GM18499 (cell line): ENCODE data around the gene RFC4.

Experiments
- ATAC-seq: cut with Tn5 transposase; IDR thresholded peaks from one replicate; pipeline ENCODE4 v1.9.1; 2021; ENCODE audit warnings: moderate number of reproducible peaks; ENCODE audit not compliant: insufficient read depth, unreplicated experiment

RFC4 gene

DNA sequence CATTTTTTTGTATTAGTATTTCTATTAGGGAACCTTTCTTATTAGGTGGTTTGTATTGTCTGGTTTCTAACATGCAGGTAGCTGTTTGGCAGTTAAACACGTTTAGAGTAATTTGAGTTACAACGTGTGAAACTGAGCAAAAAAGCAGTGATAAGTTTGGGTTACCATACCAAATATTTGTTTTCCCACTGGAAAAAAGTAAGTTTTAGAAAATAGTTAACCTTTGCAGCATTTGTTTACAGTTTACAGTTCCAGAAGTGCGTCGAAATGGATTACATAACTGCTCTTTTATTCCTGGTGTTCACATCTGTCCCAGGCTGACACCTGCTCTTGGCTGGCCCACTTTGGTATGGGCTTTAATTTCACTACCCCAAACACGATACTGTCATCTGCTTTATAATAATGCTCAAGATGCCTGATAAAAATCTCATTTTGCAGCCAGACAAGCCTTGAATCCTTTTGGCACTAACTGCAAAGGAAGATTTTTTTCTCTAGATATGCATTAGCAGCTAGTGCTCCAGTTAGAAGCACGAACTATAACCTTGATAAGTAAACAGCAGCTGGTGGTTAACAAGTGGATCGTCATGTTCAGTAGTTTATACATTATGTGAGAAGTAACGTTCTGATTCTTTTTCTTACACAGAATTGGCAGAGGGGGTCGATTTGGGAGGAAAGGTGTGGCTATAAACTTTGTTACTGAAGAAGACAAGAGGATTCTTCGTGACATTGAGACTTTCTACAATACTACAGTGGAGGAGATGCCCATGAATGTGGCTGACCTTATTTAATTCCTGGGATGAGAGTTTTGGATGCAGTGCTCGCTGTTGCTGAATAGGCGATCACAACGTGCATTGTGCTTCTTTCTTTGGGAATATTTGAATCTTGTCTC is 17.6 kb downstream of the RFC4 start:
- ATAC-seq: no peak

DNA sequence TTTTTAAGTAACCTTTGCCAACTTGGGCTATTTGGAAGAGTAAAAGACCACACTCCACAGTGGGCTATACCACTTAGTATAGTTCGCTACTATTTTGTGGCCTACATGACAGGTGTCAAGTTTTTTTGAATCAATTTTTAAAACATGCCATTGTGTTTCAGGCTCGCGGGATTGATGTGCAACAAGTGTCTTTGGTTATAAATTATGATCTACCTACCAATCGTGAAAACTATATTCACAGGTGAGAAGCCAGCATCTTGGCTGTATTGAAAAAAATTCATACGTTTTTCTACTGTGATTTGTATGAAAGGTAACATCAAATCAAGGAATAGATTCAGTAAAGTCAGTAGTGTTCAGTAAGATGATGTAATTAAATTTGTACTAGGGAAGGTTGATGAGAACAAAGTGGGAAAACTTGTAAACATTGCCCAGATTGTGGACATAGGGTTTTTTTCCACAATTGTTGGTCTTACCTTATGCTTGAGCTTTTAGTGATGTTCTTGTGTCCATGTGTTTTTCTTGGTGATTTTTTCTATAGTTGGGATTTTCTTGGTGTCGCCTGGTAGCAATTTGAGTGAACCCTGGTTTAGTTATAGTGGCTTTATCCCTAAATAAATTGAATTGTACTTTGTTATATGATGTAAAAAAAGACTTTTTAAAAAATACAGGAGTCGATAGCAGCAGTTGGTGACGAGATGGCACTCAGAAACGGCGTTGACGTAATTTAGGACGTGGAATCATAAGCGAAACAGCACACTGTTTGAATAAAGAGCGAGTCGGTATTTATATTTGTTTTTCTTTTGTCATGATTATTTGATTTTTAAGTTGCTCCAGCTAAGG is 18.4 kb downstream of the RFC4 start:
- ATAC-seq: no peak

DNA sequence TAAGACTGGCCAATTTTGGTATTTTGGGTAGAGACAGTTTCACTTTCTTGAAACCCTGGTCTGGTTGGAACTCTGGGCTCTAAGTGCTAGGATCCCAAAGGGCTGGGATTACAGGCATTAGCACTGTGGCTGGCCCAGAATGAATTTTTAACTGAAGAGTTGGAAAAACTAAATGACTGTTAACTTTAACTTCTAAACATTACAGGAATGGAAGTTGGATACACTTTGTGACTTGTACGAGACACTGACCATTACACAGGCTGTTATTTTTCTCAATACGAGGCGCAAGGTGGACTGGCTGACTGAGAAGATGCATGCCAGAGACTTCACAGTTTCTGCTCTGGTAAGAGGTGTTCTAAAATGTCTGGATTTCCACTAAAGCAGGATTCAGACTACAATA is 19.4 kb downstream of the RFC4 start:
- no peak for ATAC-seq

- no peak for ATAC-seq
These were observed 20.7 kb downstream of the RFC4 start for GRCh38 chr3:186785495-186786018.

DNA sequence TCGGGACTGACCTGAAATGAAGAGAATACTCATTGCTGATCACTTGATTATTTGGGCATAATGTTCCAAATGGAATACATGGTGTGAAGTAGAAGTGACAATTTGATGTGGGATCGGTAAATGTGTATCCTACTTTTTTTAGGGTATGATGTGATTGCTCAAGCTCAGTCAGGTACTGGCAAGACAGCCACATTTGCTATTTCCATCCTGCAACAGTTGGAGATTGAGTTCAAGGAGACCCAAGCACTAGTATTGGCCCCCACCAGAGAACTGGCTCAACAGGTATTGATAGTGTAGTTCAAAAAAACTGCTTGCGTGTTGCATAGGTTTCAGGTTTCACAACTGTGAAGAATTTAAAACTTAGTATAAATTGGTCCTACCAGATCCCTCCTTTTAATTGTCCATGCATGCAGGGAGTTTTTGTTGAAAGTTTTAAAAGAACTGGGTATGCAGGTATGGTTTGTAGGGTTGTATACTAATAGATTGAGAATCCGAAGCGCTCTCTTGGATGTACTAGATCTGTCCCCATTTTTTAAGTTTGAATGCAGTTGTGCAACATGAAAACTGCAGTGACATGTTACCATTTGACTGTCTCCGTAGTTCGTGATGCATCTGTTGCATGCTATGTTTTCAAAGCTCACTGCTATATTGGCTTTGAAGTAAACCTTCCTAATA is 21.3 kb downstream of the RFC4 start:
- no peak for ATAC-seq

DNA sequence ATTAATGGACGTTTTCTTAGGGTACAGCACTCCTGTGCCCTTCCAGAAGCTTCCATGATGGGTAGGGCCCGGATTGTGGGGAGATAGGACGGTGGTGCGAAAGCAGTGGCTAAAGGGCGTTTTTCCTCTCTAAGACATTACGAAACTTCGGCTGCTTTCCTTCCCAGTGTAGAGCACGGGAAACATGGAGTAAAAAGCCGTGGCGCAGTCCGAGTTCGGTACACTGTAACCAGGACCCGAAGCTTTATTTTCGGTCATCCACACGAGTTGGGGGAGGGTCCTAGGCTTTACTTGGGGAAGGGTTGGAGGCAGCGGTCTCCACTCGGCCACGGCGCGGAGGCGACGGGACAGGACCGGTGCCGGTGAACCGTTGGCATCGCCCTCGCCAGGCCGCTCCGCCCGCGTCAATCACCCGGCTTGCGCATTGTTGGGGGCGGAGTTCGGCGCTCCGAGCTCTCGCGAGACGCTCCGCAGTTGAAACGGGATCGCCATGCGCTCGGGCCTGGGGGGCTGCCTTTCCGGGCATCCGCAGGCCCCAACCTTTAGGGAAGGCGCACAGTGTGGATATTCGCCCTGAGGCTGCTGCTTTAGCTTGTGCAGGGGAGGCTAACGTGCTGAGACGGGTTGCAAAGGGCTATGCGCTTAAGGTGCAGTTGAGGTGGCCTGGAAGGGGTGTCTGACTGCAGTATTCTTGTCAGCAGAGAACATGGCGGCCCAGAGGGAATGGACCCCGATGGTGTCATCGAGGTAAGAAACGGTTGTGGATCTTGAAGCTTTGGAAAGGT is 22.4 kb downstream of the RFC4 start:
- no peak for ATAC-seq

DNA sequence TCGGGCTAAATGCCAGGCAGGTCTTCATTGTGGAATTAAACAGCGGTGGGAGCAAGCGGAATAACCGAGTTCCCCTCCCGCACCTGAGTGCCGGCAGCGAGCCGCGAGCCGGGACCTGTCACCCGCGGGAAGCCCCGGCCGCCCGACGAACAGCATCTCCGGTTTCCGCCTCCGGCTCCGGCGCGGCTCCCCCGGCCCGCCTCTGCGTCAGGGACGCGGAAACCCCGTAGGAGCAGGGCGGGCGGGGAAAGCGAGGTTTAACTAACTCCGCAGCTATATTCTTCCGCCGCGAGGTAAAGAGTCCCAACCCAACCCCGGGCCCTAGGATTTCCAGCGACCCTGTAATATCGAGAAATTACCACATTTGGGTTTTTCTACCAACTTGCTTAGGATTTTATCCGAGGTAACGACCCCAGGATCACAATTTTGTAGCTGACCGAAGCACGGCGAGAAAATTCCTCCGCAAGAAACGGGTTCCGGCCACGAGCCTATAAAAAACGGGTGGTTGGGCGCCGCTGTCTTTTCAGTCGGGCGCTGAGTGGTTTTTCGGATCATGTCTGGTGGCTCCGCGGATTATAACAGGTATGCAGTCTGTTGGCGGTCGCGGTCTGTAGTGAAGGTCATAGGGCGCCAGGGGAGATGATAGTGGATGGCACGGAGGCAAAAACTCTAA is 23.1 kb downstream of the RFC4 start, which contains the start of gene EIF4A2:
Gene EIF4A2 (plus strand): TSS at position 520 of the 673 bp plus-strand sequence. CDS start 34 bp downstream, at position 554.
- ATAC-seq: no peak

DNA sequence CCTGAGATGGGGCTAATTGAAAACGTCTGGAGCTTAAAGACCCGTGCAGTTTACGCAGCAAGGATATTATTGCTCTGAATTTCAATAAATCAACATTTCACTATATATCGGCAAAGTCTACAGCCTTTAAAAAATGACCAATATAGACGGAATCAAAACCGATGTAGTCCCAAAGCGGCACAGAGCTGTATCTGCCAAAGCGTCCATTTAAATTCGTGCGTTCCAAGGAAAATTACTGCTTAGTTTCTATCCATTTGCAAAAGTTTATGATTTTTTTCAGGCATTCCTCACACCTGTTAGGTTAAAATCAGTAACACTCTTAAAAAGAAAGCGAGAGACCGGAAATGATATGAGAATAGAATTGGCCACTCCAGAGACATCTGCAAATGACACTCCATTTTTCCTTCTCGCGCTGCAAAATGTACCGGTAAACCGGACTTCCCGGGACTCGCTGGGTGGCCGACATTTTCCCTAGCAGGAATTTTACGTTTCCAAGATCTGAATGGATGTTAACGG is 23.7 kb downstream of the RFC4 start:
- ATAC-seq: no peak

GRCh38 chr3:186779204-186779603 is 27.1 kb downstream of the RFC4 start:
- ATAC-seq: no peak

DNA sequence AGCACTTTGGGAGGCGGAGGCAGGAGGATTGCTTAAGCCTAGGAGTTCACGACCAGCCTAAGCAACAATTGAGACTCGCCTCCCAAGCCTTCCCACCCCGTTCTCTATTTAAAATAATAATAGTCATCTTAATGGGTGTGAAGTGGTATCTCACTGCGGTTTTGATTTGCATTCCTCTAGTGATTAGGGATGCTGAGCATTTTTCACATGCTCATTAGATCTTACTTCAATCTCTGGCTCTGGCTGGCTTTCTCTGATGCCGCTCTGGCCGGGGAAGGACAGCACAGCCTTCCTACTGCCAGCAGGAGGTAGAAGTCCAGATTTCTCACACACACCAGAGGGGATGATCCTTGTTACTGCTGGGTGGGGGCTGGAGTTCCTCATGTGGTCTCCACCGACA is 30.3 kb downstream of the RFC4 start:
- ATAC-seq: no peak

GRCh38 chr3:186772701-186773417 is 33.4 kb downstream of the RFC4 start:
- ATAC-seq: peak; percentile 64

DNA sequence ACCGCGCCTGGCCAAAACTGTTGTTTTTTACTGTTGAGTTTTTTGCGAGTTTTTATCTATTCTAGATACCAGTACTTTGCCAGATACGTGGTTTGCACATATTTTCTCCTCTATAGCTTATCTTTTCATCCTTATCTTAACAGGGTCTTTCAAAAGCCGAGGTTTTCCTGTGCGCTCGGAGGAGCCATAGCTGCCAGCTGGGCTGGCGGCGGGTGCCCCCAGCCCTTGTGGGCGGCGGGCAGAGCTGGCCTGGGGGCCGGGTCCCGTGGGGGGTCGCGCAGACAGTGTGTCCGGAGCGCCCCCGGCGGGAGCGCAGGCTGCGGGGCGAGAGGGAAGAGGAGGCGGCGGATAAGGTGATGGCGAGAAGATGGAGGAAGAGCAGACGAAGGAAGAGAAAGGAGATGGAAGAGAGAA is 34.0 kb downstream of the RFC4 start:
- ATAC-seq: peak; percentile 8

DNA sequence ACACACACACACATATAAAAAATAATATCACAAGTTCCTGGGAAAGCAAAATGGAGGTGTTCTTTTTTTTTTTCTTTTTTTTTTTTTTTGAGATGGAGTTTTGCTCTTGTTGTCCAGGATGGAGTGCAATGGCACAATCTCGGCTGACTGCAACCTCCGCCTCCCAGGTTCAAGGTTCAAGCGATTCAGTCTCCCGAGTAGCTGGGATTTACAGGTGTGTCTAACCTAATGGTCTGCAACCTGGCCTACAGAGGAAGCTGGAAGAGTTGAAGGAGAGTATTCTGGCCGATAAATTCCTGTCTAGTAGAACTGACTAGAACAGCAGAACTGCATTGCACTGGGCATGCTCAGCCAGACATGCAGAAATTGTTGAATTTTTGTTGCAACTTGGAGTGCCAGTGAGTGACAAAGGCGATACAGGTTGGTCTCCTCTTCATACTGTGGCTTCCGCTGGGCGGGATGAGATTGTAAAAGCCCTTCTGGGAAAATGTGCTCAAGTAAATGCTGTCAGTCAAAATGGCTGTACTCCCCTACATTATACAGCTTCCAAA is 45.3 kb downstream of the RFC4 start:
- no peak for ATAC-seq

GRCh38 chr3:186760141-186760833 is 46.0 kb downstream of the RFC4 start:
- no peak for ATAC-seq

DNA sequence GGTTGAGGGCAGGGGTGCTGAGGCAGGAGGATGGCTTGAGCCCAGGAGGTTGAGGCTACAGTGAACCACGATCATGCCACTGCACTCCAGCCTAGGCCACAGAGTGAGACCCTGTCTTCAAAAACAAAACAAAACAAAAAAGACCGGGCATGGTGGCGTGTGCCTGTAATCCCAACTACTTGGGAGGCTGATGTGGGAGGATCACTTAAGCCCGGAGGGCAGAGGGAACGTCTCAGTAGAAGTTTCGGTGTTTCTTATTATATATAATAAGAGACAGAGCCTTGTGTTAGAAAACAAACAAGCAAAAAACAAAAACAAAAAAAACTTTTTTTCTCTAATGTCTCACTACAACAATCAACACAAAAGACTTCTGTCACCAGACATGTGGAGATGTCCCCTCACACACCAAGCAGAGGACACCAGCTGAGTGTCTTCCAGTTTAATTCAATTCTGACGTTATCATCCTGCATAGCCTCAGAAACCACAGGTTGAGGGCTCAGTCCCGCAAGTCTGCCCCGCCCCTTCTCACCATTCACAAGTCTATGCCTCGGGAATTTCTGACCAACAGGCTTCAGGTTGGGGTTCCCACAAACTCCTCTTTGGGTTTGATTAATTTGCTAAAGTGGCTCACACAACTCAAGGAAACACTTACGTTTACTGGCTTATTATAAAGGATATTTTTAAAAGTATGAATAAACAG is 46.9 kb downstream of the RFC4 start:
- ATAC-seq: no peak

DNA sequence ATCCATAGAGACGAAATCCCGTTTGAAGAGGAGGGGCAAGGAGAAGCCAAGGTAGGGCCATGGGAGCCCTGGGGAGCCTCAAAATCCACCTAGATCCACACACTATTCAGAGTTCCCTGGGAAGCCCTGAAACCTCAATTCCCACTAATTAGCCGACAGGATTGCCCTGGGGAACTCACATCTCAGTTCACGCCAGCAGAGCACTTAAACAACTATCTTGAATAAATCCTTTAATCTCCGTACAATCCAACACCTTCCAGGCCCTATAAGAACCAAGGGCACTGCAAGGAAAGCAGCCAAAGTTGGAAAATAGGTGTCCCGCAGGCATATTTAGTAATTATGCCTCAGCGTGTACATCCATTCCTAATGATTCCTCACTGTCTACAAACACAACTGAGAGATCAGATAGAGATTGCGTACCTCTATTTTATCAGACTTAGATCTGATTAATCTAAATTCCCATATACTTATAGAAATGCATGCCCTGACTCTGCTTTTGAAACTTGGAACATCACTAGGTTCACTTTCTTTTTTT is 48.5 kb downstream of the RFC4 start:
- no peak for ATAC-seq

GRCh38 chr3:186757214-186757613 is 49.1 kb downstream of the RFC4 start:
- ATAC-seq: no peak
